Cerebellar nuclear complex (tissue), 1 donor: ENCODE measurements around the gene FBXL2.
A peak's percentile ranks its signal among the peaks of the same experiment; 100 is the strongest.
"Not testable (repeated sequence)": the region's sequence is repeated elsewhere in the genome, so short reads cannot be mapped to it uniquely, and the experiment has no call there.

ENCODE experiments used
- DNase-seq, 2 experiments: peaks; one replicate each; lab custom pipeline; 2025; lab: John Stamatoyannopoulos, UW

FBXL2 gene

GRCh38 chr3:33315826-33316225 lies 38.6 kb downstream of the FBXL2 start:
- DNase-seq = no peak

- no peak for DNase-seq
These were observed 40.9 kb downstream of the FBXL2 start for GRCh38 chr3:33317963-33318709.

GRCh38 chr3:33318710-33319380 lies 41.6 kb downstream of the FBXL2 start:
- DNase-seq = no peak

GRCh38 chr3:33322412-33322811 lies 45.2 kb downstream of the FBXL2 start:
- no peak for DNase-seq

GRCh38 chr3:33331414-33331813 lies 54.2 kb downstream of the FBXL2 start:
- DNase-seq = no peak

GRCh38 chr3:33334364-33334763 lies 57.1 kb downstream of the FBXL2 start:
- DNase-seq = no peak

- DNase-seq = not testable (repeated sequence)
These were observed 61.8 kb downstream of the FBXL2 start for GRCh38 chr3:33338936-33339465.

GRCh38 chr3:33339758-33340157 lies 62.5 kb downstream of the FBXL2 start:
- DNase-seq = no peak

- no peak for DNase-seq
These were observed 78.4 kb downstream of the FBXL2 start for GRCh38 chr3:33355611-33356010.

- no peak for DNase-seq
These were observed 81.0 kb downstream of the FBXL2 start for GRCh38 chr3:33358172-33358781.

- DNase-seq = no peak
These were observed 83.0 kb downstream of the FBXL2 start for GRCh38 chr3:33360136-33360825.

GRCh38 chr3:33363113-33363800 lies 86.0 kb downstream of the FBXL2 start:
- DNase-seq = no peak

GRCh38 chr3:33364060-33364459 lies 86.8 kb downstream of the FBXL2 start:
- no peak for DNase-seq

- no peak for DNase-seq
These were observed 87.4 kb downstream of the FBXL2 start for GRCh38 chr3:33364531-33365128.

- peak in 1 of 2 experiments; percentile 16 for DNase-seq
These were observed 95.2 kb downstream of the FBXL2 start for GRCh38 chr3:33372218-33373081.

GRCh38 chr3:33373082-33373437 lies 95.8 kb downstream of the FBXL2 start:
- DNase-seq = no peak

GRCh38 chr3:33377489-33377888 lies 100.2 kb downstream of the FBXL2 start:
- DNase-seq = no peak

GRCh38 chr3:33377931-33378330 lies 100.7 kb downstream of the FBXL2 start:
- DNase-seq = no peak

GRCh38 chr3:33380653-33381052 lies 103.4 kb downstream of the FBXL2 start:
- DNase-seq = no peak

- DNase-seq = no peak
These were observed 106.7 kb downstream of the FBXL2 start for GRCh38 chr3:33383951-33384350.
